Measurements from ENCODE around the gene MAP4K4. TPM values are rescaled to one million over a fixed set of nuclear protein-coding genes. Genes with fewer than 3 reads are reported as not detected.
"Not testable (repeated sequence)": the region's sequence is repeated elsewhere in the genome, so short reads cannot be mapped to it uniquely, and the experiment has no call there.

The MAP4K4 gene
- polyA plus RNA-seq, 2 donors = 19.6 to 24.1 TPM

DNA sequence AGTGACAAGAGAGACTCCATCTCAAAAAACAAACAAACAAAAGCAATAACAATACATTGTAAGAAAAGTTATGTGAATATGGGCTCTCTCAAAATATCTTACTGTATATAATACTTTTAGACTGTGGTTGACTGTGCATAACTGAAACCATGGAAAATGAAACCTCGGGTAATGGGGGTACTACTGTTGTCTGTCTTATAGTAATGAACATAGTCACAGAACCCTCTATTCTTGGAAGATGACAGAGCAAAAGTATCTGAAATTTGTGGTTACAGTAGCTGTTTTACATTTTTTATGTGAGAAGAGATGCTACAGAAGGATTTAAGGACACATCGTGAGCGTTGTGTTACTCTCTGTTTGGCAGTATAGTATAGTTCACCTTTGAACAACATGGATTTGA lies 60.5 kb downstream of the MAP4K4 start:
- H3K36me3 ChIP-seq (ENCODE audit: control insufficient read depth in 2 of 2, insufficient read depth in 2 of 2, low read length in 1 of 2) = no peaks in the 10 kb centered on the region
- H3K4me1 ChIP-seq (ENCODE audit: control insufficient read depth in 2 of 2, insufficient read depth in 2 of 2, low read length in 1 of 2) = peaks cover 2 to 5% of the 10 kb centered on the region in 2 donors
- 79% methylated on average over 3 of the region's 3 CpGs for WGBS, 2 donors
- H3K4me3 ChIP-seq (ENCODE audit: low read depth in 1 of 2, low read length in 2 of 2) = no peak overlapping the region
- no peaks in the 10 kb centered on the region for H3K27me3 ChIP-seq (ENCODE audit: control insufficient read depth in 1 of 2, insufficient read depth in 2 of 2, low read length in 2 of 2)
- no peaks in the 10 kb centered on the region for H3K9me3 ChIP-seq (ENCODE audit: control insufficient read depth in 2 of 2, insufficient read depth in 1 of 2, low read depth in 1 of 2, low read length in 1 of 2)
- no peak overlapping the region for H3K27ac ChIP-seq (ENCODE audit: low read depth in 2 of 2, low read length in 1 of 2)

DNA sequence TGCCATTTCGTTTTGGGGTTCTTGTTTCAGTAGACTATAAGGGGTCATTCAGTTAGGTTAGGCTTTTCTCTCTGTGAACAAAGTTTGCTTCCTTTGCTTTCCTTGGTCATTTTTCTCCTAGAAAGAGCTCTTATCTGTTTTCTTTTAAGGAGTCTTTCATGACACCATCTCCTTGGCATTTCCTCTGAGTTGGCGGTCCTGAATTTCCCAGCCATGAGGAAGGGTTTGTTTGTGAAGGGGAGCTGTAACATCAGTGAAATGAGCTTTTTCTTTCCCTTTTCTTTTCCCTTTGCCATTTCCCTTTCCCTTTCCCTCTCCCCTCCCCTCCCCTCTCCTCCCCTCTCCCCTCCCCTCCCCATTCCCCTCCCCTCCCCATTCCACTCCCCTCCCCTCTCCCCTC lies 61.7 kb downstream of the MAP4K4 start:
- Histone ChIP-seq H3K9me3 (ENCODE audit: control insufficient read depth in 2 of 2, insufficient read depth in 1 of 2, low read depth in 1 of 2, low read length in 1 of 2) (no peaks in the 10 kb centered on the region), H3K27ac (ENCODE audit: low read depth in 2 of 2, low read length in 1 of 2) (no peak overlapping the region), H3K4me3 (ENCODE audit: low read depth in 1 of 2, low read length in 2 of 2) (no peak overlapping the region), H3K4me1 (ENCODE audit: control insufficient read depth in 2 of 2, insufficient read depth in 2 of 2, low read length in 1 of 2) (peaks cover 3 to 5% of the 10 kb centered on the region in 2 donors), H3K36me3 (ENCODE audit: control insufficient read depth in 2 of 2, insufficient read depth in 2 of 2, low read length in 1 of 2) (no peaks in the 10 kb centered on the region), H3K27me3 (ENCODE audit: control insufficient read depth in 1 of 2, insufficient read depth in 2 of 2, low read length in 2 of 2) (no peaks in the 10 kb centered on the region)
- 58% methylated on average over 2 of the region's 2 CpGs for WGBS, 2 donors

- 57 to 60% methylated on average over 4 of the region's 4 CpGs for WGBS, 2 donors
- H3K36me3 ChIP-seq (ENCODE audit: control insufficient read depth in 2 of 2, insufficient read depth in 2 of 2, low read length in 1 of 2) = no peaks in the 10 kb centered on the region
- peaks cover 3 to 5% of the 10 kb centered on the region in 2 donors for H3K4me1 ChIP-seq (ENCODE audit: control insufficient read depth in 2 of 2, insufficient read depth in 2 of 2, low read length in 1 of 2)
- H3K27ac ChIP-seq (ENCODE audit: low read depth in 2 of 2, low read length in 1 of 2) = no peak overlapping the region
- no peaks in the 10 kb centered on the region for H3K27me3 ChIP-seq (ENCODE audit: control insufficient read depth in 1 of 2, insufficient read depth in 2 of 2, low read length in 2 of 2)
- no peaks in the 10 kb centered on the region for H3K9me3 ChIP-seq (ENCODE audit: control insufficient read depth in 2 of 2, insufficient read depth in 1 of 2, low read depth in 1 of 2, low read length in 1 of 2)
- H3K4me3 ChIP-seq (ENCODE audit: low read depth in 1 of 2, low read length in 2 of 2) = no peak overlapping the region
Measured at GRCh38 chr2:101762451-101763171, 65.1 kb downstream of the MAP4K4 start.

- peaks cover 3 to 5% of the 10 kb centered on the region in 2 donors for H3K4me1 ChIP-seq (ENCODE audit: control insufficient read depth in 2 of 2, insufficient read depth in 2 of 2, low read length in 1 of 2)
- H3K36me3 ChIP-seq (ENCODE audit: control insufficient read depth in 2 of 2, insufficient read depth in 2 of 2, low read length in 1 of 2) = no peaks in the 10 kb centered on the region
Measured at GRCh38 chr2:101763496-101764333, 66.2 kb downstream of the MAP4K4 start.

DNA sequence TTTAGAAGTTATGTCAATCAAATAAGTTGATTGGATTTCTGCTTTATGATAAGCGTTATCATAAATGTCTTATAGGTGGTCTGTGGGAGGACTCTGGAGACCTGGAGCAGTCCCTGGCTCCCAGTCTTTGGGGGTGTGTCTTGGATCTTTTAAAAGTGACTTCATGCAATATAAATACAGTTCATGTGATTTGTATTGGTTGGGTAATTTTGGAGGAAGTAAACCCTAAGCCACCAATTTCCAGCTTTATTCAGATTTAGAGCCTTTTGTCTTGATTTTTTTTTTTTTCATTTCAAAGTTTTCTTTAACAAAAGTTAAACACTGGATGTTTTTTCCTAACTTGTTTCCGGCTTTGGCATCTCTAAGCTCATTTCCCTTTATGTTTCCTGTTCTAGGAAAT lies 68.8 kb downstream of the MAP4K4 start:
- no peaks in the 10 kb centered on the region for H3K36me3 ChIP-seq (ENCODE audit: control insufficient read depth in 2 of 2, insufficient read depth in 2 of 2, low read length in 1 of 2)
- H3K9me3 ChIP-seq (ENCODE audit: control insufficient read depth in 2 of 2, insufficient read depth in 1 of 2, low read depth in 1 of 2, low read length in 1 of 2) = no peaks in the 10 kb centered on the region
- 76 to 78% methylated on average over 2 of the region's 2 CpGs for WGBS, 2 donors
- H3K27me3 ChIP-seq (ENCODE audit: control insufficient read depth in 1 of 2, insufficient read depth in 2 of 2, low read length in 2 of 2) = no peaks in the 10 kb centered on the region
- H3K4me3 ChIP-seq (ENCODE audit: low read depth in 1 of 2, low read length in 2 of 2) = no peak overlapping the region
- H3K4me1 ChIP-seq (ENCODE audit: control insufficient read depth in 2 of 2, insufficient read depth in 2 of 2, low read length in 1 of 2) = peaks cover 3 to 7% of the 10 kb centered on the region in 2 donors
- H3K27ac ChIP-seq (ENCODE audit: low read depth in 2 of 2, low read length in 1 of 2) = peak overlapping the region in 1 of 2 donors; percentile 24

More at GRCh38 chr2:101763496-101764333, 66.2 kb downstream of the MAP4K4 start:
- Histone ChIP-seq H3K27ac (ENCODE audit: low read depth in 2 of 2, low read length in 1 of 2) (no peak overlapping the region), H3K27me3 (ENCODE audit: control insufficient read depth in 1 of 2, insufficient read depth in 2 of 2, low read length in 2 of 2) (no peaks in the 10 kb centered on the region), H3K4me3 (ENCODE audit: low read depth in 1 of 2, low read length in 2 of 2) (no peak overlapping the region), H3K9me3 (ENCODE audit: control insufficient read depth in 2 of 2, insufficient read depth in 1 of 2, low read depth in 1 of 2, low read length in 1 of 2) (no peaks in the 10 kb centered on the region)
- 73 to 75% methylated on average over 5 of the region's 5 CpGs for WGBS, 2 donors

DNA sequence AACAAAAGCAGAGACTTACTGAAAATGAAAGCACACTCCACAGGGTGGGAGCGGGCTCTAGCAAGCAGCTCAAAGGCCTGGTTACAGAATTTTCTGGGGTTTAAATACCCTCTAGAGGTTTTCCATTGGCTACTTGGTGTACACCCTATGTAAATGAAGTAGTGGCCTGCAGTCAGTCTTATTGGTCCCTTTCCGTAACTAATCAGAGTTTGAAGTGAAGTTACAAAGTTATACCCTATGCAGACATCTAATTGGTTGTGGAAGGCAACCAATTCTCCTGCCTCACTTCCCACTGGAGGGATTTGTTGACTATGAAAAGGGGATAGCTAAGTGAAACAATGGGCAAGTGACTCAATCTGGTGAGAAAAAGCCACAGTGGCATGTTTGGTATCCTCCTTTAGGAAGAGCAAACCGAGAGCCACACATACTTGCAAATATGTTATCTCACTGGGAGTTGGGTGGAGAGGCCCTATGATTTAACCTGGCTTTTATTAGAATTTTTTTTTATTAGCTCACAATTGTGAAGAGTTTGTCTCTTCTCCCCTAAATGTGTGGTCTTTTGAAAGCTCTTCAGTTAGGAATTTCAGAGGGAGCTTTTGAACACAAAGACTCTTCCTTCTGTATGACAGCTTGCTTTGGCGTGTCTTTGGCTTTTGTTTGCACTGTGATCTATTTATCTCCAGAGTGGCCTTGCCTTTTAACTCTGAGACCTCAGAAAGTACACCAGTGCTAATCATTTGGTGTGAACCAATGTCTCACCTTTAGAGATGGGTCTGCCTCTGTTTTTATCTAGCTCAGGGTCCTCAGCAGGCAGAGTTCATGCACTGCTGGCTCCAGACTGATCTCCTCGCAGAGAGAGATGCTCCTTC lies 69.6 kb downstream of the MAP4K4 start:
- Histone ChIP-seq H3K27me3 (ENCODE audit: control insufficient read depth in 1 of 2, insufficient read depth in 2 of 2, low read length in 2 of 2) (no peaks in the 10 kb centered on the region), H3K9me3 (ENCODE audit: control insufficient read depth in 2 of 2, insufficient read depth in 1 of 2, low read depth in 1 of 2, low read length in 1 of 2) (no peaks in the 10 kb centered on the region), H3K4me1 (ENCODE audit: control insufficient read depth in 2 of 2, insufficient read depth in 2 of 2, low read length in 1 of 2) (peaks cover 6 to 7% of the 10 kb centered on the region in 2 donors), H3K4me3 (ENCODE audit: low read depth in 1 of 2, low read length in 2 of 2) (no peak overlapping the region), H3K27ac (ENCODE audit: low read depth in 2 of 2, low read length in 1 of 2) (peak overlapping the region in 1 of 2 donors; percentile 3), H3K36me3 (ENCODE audit: control insufficient read depth in 2 of 2, insufficient read depth in 2 of 2, low read length in 1 of 2) (no peaks in the 10 kb centered on the region)
- 71 to 72% methylated on average over 5 of the region's 5 CpGs for WGBS, 2 donors

GRCh38 chr2:101768556-101769220 lies 71.2 kb downstream of the MAP4K4 start:
- Histone ChIP-seq H3K27me3 (ENCODE audit: control insufficient read depth in 1 of 2, insufficient read depth in 2 of 2, low read length in 2 of 2) (no peaks in the 10 kb centered on the region), H3K4me3 (ENCODE audit: low read depth in 1 of 2, low read length in 2 of 2) (no peak overlapping the region), H3K36me3 (ENCODE audit: control insufficient read depth in 2 of 2, insufficient read depth in 2 of 2, low read length in 1 of 2) (no peaks in the 10 kb centered on the region), H3K4me1 (ENCODE audit: control insufficient read depth in 2 of 2, insufficient read depth in 2 of 2, low read length in 1 of 2) (peaks cover 2 to 4% of the 10 kb centered on the region in 2 donors), H3K27ac (ENCODE audit: low read depth in 2 of 2, low read length in 1 of 2) (no peak overlapping the region), H3K9me3 (ENCODE audit: control insufficient read depth in 2 of 2, insufficient read depth in 1 of 2, low read depth in 1 of 2, low read length in 1 of 2) (no peaks in the 10 kb centered on the region)
- 54% methylated on average over 4 of the region's 4 CpGs for WGBS, 2 donors

DNA sequence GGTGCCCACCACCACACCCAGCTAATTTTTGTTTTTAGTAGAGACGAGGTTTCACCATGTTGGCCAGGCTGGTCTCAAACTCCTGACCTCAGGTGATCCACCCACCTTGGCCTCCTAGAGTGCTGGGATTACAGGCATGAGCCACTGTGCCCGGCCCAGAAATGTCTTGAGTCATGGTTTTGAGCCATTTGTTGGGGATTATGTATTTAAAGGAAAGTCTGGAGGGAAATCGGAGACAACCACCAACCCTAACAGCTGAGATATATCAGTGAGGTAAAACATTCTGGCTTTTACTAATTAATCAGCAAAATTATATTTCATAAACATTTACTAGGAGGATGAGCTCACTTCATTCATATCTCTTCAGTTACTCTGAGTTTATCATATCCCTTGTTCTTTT lies 72.2 kb downstream of the MAP4K4 start:
- WGBS, 2 donors = 65 to 71% methylated on average over 3 of the region's 3 CpGs
- H3K4me3 ChIP-seq (ENCODE audit: low read depth in 1 of 2, low read length in 2 of 2); H3K27me3 ChIP-seq (ENCODE audit: control insufficient read depth in 1 of 2, insufficient read depth in 2 of 2, low read length in 2 of 2); H3K9me3 ChIP-seq (ENCODE audit: control insufficient read depth in 2 of 2, insufficient read depth in 1 of 2, low read depth in 1 of 2, low read length in 1 of 2); H3K36me3 ChIP-seq (ENCODE audit: control insufficient read depth in 2 of 2, insufficient read depth in 2 of 2, low read length in 1 of 2); H3K4me1 ChIP-seq (ENCODE audit: control insufficient read depth in 2 of 2, insufficient read depth in 2 of 2, low read length in 1 of 2); H3K27ac ChIP-seq (ENCODE audit: low read depth in 2 of 2, low read length in 1 of 2): not testable (repeated sequence)

GRCh38 chr2:101770726-101771125 lies 73.2 kb downstream of the MAP4K4 start:
- Histone ChIP-seq H3K4me3 (ENCODE audit: low read depth in 1 of 2, low read length in 2 of 2) (no peak overlapping the region), H3K36me3 (ENCODE audit: control insufficient read depth in 2 of 2, insufficient read depth in 2 of 2, low read length in 1 of 2) (no peaks in the 10 kb centered on the region), H3K27me3 (ENCODE audit: control insufficient read depth in 1 of 2, insufficient read depth in 2 of 2, low read length in 2 of 2) (no peaks in the 10 kb centered on the region), H3K9me3 (ENCODE audit: control insufficient read depth in 2 of 2, insufficient read depth in 1 of 2, low read depth in 1 of 2, low read length in 1 of 2) (no peaks in the 10 kb centered on the region), H3K4me1 (ENCODE audit: control insufficient read depth in 2 of 2, insufficient read depth in 2 of 2, low read length in 1 of 2) (peaks cover 4 to 5% of the 10 kb centered on the region in 2 donors), H3K27ac (ENCODE audit: low read depth in 2 of 2, low read length in 1 of 2) (no peak overlapping the region)
- 60 to 67% methylated on average over 2 of the region's 2 CpGs for WGBS, 2 donors

Data from esophagus (tissue), 2 donors.